Pulmonary artery endothelial cell (primary cell): ENCODE results near the gene NUMBL. TPM values are rescaled to one million over a fixed set of nuclear protein-coding genes. Genes with fewer than 3 reads are reported as not detected.

Source experiments
- DNase-seq: peaks from one replicate; pipeline ENCODE4 v3.0.0-alpha.2; 2011; ENCODE audit warnings: low read depth, low spot score
- total RNA-seq: library from RNA; depleted of rRNA; stranded (reverse); fragments of >200 nt; gene quantifications from 2 replicates; pipeline ENCODE4 v1.2.3, GENCODE V29; 2014

NUMBL gene
- total RNA-seq, 1 donor from 2014 or later: 19.4 TPM

DNA sequence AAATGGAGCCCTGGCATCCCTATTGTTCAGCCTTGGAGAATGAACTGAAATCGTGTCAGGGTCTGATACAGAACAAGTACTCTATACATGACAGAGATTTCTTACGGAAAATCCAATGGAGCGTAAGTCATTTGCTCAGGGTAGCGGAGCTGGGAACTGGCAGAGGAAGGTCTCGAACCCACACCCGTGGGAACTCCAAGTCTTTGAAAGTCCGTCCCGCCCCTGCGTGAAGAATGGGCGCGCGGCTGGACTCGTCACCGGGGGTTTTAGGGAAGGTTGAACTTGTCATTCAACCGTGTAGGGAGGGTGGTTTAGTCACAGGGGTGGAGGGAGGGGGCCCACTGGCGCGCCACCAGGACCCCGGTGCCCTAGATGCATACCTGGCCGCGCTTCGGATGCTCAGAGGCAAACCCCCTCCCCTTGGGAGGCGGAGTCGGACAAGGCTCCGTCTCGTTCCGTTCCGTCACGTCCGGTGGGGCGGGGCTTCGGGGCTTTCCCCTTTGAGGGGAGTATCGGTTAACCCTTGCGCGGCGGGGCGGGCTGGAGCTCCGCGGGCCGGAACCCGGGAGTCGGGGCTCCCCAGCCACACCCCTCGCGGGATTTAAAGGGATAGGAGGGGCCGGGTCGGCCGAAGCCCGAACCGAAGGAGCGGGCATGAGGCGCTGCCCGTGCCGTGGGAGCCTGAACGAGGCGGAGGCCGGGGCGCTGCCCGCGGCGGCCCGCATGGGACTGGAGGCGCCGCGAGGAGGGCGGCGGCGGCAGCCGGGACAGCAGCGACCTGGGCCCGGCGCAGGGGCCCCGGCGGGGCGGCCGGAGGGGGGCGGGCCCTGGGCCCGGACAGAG, 26.3 kb upstream of the NUMBL start, which contains the start of the genes COQ8B and ITPKC:
Gene COQ8B (minus strand): TSS at position 405 of the 843 bp plus-strand sequence. CDS start 2,254 bp downstream, outside the sequence.
Gene ITPKC (plus strand): TSS at position 631 of the 843 bp plus-strand sequence. CDS start 24 bp downstream, at position 655.
- DNase-seq: peak; percentile 86

DNA sequence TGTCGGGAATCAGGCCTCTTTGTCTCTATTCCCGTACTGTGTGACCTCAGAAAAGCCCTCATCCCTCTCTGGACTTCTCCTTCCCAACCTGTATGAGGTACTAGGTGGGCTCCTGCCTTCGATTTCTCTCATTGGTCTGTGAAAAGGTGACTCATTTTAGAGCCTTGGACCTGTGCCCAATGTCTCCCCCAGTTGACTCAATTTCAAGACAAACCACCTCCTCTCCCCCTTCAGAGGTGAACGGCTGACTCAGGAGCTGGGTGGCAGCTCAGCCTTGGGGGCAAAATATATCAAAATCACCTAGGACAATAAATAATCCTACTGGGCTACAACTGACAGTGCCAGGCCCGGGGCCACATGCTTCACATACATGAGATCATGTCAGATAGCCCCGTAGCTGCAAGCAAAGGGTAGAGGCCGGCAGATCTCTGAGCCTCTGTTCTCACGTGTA, 25.6 kb upstream of the NUMBL start:
- no peak for DNase-seq

DNA sequence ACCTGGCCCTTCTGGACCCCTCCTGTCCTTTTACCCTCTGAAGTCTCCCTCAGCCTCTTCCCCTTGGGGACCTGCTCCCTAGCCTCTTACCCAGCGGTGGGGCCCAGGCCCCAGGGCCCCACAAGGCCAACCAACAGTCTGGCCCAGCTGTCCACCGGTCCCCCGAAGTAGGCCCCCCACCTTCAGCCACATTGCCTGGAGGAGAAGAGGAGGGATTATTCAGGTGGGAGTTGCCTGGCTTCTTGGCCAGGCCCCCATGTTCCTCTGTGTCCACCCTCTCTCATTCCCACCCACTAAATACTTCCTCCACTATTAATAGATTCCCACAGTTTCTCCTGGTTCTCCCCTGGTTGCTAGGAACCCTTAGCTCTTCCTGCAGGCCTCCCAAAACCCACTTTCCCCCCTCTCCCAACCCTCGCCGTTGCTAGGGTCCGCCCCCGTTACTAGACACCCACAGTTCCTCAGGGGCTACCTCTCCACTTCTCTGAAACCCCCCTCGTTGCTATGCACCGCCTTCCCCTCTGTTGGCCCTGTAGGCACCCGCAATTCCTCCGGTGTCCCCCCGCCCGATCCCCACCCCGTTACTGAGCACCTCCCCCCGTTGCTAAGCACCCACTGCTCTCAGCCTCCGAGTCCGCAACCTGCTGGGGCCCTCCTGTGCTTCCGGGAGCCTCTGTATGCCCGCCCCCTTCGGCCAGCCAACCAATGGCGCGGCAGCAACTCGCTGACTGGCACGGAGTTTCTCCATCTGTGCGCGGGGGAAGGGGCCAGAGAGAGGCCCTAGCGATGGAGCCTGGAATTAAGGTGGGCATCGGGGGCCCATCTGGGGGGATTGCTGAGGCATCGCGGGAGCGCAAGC, 24.2 kb upstream of the NUMBL start:
- DNase-seq: peak; percentile 60

DNA sequence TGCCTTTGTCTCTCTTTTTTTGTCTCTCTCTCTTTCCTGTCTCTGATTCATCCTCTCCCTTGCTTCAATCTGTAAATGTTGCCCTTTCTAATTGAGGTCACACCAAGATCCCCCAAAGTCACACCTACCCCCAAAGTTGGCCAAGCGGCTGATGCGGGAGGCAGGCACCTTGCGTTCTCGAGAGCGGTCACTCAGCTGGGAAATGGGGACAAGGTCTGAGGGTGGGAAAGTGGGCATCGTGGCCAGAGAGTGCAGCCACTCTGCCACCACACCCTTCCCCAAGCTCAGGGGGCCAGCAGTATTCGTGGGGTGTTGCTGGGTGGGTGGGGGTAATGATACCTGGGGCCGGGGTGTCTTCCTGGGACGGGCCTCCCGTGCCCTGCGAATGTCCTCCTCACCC, 23.5 kb upstream of the NUMBL start:
- no peak for DNase-seq

- DNase-seq: no peak
Measured at GRCh38 chr19:40709817-40710216, 19.4 kb upstream of the NUMBL start.

GRCh38 chr19:40707615-40708014, 17.2 kb upstream of the NUMBL start:
- DNase-seq: no peak

- DNase-seq: no peak
Measured at GRCh38 chr19:40705950-40706619, 15.6 kb upstream of the NUMBL start.

- DNase-seq: no peak
Measured at GRCh38 chr19:40705362-40705651, 14.9 kb upstream of the NUMBL start.

DNA sequence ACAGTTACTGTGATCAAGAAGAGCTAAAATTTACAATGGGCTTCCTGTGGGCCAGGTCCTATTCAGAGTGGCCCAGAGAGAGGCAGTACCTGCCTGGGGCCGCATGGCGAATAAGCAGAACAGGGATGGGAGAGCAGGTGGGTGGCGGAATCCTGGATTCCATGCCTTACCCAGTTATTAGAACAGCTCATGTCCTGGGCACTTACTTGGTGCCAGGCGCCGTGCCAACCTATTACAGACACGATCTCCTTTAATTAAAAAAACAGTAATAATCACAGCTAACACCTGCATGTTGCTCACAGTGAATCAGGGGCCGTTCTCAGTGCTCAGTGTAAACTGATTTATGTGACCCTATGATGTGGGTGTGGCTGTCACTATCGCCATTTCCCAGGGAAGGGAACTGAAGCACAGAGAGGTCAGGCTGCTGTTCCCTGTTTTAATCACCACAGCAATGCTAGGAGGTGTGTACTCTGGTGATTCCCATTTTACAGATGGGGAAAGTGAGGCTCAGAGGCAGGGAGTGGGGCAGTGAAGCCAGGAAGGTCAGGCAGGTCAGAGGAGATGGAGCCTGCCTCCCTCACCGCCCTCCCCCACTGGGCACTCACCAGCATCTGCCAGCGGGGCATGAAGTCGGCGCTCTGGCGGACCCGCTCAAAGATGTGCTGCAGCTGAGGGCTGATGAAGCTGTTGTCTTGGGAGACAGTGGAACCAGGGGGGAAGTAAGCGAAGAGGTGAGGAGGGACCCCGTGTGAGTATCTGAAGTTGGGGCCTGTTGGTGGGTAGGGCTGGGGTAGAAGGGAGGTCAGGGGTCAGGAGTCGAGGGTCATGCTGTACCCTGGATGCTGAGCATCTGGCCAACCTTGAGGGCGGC, 14.3 kb upstream of the NUMBL start:
- DNase-seq: no peak

- DNase-seq: no peak
Measured at GRCh38 chr19:40703029-40703755, 12.7 kb upstream of the NUMBL start.

GRCh38 chr19:40702337-40703012, 12.0 kb upstream of the NUMBL start:
- no peak for DNase-seq

GRCh38 chr19:40701758-40702157, 11.3 kb upstream of the NUMBL start:
- no peak for DNase-seq

GRCh38 chr19:40700083-40700482, 9.6 kb upstream of the NUMBL start:
- no peak for DNase-seq

- no peak for DNase-seq
Measured at GRCh38 chr19:40697007-40697406, 6.6 kb upstream of the NUMBL start.

DNA sequence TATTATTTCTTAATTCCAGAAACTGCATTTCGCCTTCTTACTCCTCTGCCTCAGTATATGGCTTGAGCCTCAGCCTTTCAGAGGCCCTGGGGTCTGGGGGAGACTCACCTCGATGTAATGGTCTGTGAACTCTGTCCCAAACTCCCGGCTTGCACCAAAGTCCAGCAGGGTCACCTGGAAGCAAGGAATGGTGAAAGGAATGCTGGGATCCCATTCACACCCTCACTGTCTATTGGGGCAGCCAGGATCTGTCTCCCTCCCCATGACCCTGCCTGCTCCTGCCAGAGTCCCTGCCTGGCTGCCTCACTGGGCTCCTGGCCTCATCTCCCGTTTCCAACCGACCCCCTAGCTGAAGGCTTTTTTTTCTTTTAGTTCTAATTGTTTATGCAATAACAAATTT, 5.4 kb upstream of the NUMBL start:
- DNase-seq: no peak

- no peak for DNase-seq
Measured at GRCh38 chr19:40693896-40694295, 3.4 kb upstream of the NUMBL start.

DNA sequence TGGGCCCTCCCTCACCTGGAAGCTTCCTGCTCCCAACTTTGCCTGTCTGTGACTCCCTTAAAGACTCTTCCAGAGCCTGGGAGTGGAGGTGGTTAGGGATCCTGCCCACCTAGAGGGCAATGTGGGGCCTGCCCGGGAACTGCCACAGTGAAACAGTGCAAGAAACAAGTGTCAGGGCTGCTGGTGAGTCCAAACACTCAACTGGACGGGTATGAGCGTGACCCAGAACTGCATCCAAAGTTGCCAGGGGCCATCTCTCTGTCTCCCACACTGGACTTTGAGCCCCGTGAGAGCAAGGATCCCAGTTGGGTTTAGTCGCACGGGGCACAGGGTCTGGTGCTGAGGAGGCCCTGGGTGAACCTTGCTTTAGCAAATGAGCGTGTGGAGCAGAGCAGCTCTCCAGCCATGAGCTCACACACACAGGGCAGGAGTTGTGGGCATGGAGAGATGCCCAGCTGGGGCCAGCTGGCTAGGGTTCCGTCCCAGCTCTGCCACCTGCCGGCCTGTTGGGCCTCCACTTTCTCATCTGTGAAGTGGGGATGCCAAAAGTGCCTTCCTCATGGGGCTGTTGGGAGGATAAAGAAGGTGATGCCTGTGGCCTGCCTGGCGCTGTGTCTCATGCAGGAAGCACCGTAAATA, 2.8 kb upstream of the NUMBL start:
- DNase-seq: no peak

- DNase-seq: no peak
Measured at GRCh38 chr19:40692212-40692551, 1.7 kb upstream of the NUMBL start.
